GM23248 (cell line): ENCODE results near the gene PRAMEF5.
"Not testable (repeated sequence)": the region's sequence is repeated elsewhere in the genome, so short reads cannot be mapped to it uniquely, and the experiment has no call there.

Experiments
- EZH2 ChIP-seq: fragments of 200-600 bp; sonication (generic); IDR thresholded peaks from 2 replicates; pipeline ENCODE4 v1.6.1; 2018; ENCODE audit warnings: antibody characterized with exemption, mild to moderate bottlenecking; ENCODE audit not compliant: insufficient read depth, poor library complexity, severe bottlenecking
- EZH2phosphoT487 ChIP-seq: fragments of 200-600 bp; sonication (generic); IDR thresholded peaks from 2 replicates; pipeline ENCODE4 v1.6.1; 2018; ENCODE audit warnings: antibody characterized with exemption, moderate library complexity, mild to moderate bottlenecking, low read depth; ENCODE audit not compliant: insufficient read depth

- TF ChIP-seq EZH2, EZH2phosphoT487: not testable (repeated sequence)
Observed at GRCh38 chr1:13208712-13209111, 45.3 kb upstream of the PRAMEF5 start.
